GM12864 (cell line): ENCODE results near the gene SUSD1.

ENCODE experiments used
- DNase-seq: peaks from one replicate; pipeline ENCODE4 v3.0.0-alpha.2; 2011; ENCODE audit warnings: low read depth
- H3K4me3 ChIP-seq: 2 replicates; pipeline ENCODE4 v1.5.1; 2011; ENCODE audit warnings: mild to moderate bottlenecking, low read depth, low read length, control low read depth
- CTCF ChIP-seq: IDR thresholded peaks from 2 replicates; pipeline ENCODE4 v1.5.1; 2011; ENCODE audit warnings: low read depth, mild to moderate bottlenecking, moderate library complexity, low read length, control low read depth, inconsistent platforms; ENCODE audit errors: missing control alignments

Gene SUSD1

GRCh38 chr9:112059966-112060320 lies 115.2 kb downstream of the SUSD1 start:
- DNase-seq: no peak
- no peak overlapping the region for H3K4me3 ChIP-seq
- TF ChIP-seq CTCF: no peak

GRCh38 chr9:112059145-112059965 lies 115.7 kb downstream of the SUSD1 start:
- DNase-seq: no peak
- TF ChIP-seq CTCF: no peak
- H3K4me3 ChIP-seq: no peak overlapping the region

- no peak for TF ChIP-seq CTCF
Observed at GRCh38 chr9:112056996-112057395, 118.1 kb downstream of the SUSD1 start.

GRCh38 chr9:112054916-112055315 lies 120.2 kb downstream of the SUSD1 start:
- H3K4me3 ChIP-seq: no peak overlapping the region
- DNase-seq: no peak

More at GRCh38 chr9:112056996-112057395, 118.1 kb downstream of the SUSD1 start:
- no peak for DNase-seq
- H3K4me3 ChIP-seq: no peak overlapping the region

GRCh38 chr9:112051812-112052211 lies 123.3 kb downstream of the SUSD1 start:
- DNase-seq: no peak
- TF ChIP-seq CTCF: no peak
- no peak overlapping the region for H3K4me3 ChIP-seq

More at GRCh38 chr9:112054916-112055315, 120.2 kb downstream of the SUSD1 start:
- TF ChIP-seq CTCF: no peak

GRCh38 chr9:112050544-112051475 lies 124.3 kb downstream of the SUSD1 start:
- TF ChIP-seq CTCF: no peak
- H3K4me3 ChIP-seq: no peak overlapping the region
- no peak for DNase-seq
